Measurements from ENCODE around the gene CFLAR. TPM values are rescaled to one million over a fixed set of nuclear protein-coding genes. Genes with fewer than 3 reads are reported as not detected.
"Not testable (repeated sequence)": the region's sequence is repeated elsewhere in the genome, so short reads cannot be mapped to it uniquely, and the experiment has no call there.

CFLAR gene
- total RNA-seq, 1 donor from 2014 or later: 457 TPM

GRCh38 chr2:201108341-201108740 lies 7.6 kb upstream of the CFLAR start:
- no peak for DNase-seq (ENCODE audit: low spot score)
- Mint-ChIP-seq H3K4me3 (no peak overlapping the region), H3K36me3 (ENCODE audit: low read depth) (peaks cover 6% of the 10 kb centered on the region), H3K27me3 (ENCODE audit: insufficient read depth) (no peaks in the 10 kb centered on the region), H3K4me1 (ENCODE audit: low read depth) (peaks cover 8% of the 10 kb centered on the region), H3K27ac (no peak overlapping the region), H3K9me3 (no peaks in the 10 kb centered on the region)
- intact Hi-C loops (cut with micrococcal nuclease): no loop called here

DNA sequence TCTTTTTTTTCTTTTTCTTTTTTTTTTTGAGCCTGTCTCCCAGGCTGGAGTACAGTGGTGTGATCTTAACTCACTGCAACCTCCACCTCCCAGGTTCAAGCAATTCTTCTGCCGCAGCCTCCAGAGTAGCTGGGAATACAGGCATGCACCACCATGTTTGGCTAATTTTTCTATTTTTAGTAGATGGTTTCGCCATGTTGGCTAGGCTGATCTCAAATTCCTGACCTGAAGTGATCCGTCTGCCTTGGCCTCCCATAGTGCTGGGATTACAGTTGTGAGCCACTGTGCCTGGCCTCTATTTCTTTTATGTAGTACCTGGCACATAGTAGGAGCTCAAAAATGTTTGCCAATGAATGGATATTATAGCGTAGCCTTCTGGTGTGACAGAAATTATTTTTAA lies 6.8 kb upstream of the CFLAR start:
- Mint-ChIP-seq H3K27ac (no peak overlapping the region), H3K27me3 (ENCODE audit: insufficient read depth) (no peaks in the 10 kb centered on the region), H3K4me3 (no peak overlapping the region), H3K36me3 (ENCODE audit: low read depth) (peaks cover 8% of the 10 kb centered on the region), H3K4me1 (ENCODE audit: low read depth) (peaks cover 12% of the 10 kb centered on the region), H3K9me3 (no peaks in the 10 kb centered on the region)
- intact Hi-C loops (cut with micrococcal nuclease): no loop called here
- DNase-seq (ENCODE audit: low spot score): no peak

- Mint-ChIP-seq H3K9me3 (no peaks in the 10 kb centered on the region), H3K4me3 (no peak overlapping the region)
- intact Hi-C loops (cut with micrococcal nuclease): no loop called here
Measured at GRCh38 chr2:201110615-201111014, 5.3 kb upstream of the CFLAR start.

DNA sequence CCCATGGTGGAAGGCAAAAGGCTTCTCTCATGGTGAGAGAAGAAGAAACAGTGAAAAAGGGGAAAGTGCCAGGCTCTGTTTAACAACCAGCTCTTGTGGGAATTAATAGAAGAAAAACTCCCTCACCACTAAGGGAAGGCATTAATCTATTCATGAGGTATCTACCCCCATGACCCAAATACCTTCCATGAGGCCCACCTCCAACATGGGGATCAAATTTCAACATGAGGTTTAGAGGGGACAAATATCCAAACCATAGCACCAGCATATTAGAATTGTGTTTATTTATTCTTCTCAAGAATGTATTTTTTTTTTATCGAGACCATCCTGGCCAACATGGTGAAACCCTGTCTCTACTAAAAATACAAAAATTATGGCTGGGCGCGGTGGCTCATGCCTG lies 4.9 kb upstream of the CFLAR start:
- no peak overlapping the region for H3K27ac Mint-ChIP-seq
- intact Hi-C loops (cut with micrococcal nuclease): no loop called here

More at GRCh38 chr2:201110615-201111014, 5.3 kb upstream of the CFLAR start:
- peaks cover 8% of the 10 kb centered on the region for H3K36me3 Mint-ChIP-seq (ENCODE audit: low read depth)
- peaks cover 25% of the 10 kb centered on the region for H3K4me1 Mint-ChIP-seq (ENCODE audit: low read depth)
- no peaks in the 10 kb centered on the region for H3K27me3 Mint-ChIP-seq (ENCODE audit: insufficient read depth)
- no peak overlapping the region for H3K27ac Mint-ChIP-seq
- no peak for DNase-seq (ENCODE audit: low spot score)

DNA sequence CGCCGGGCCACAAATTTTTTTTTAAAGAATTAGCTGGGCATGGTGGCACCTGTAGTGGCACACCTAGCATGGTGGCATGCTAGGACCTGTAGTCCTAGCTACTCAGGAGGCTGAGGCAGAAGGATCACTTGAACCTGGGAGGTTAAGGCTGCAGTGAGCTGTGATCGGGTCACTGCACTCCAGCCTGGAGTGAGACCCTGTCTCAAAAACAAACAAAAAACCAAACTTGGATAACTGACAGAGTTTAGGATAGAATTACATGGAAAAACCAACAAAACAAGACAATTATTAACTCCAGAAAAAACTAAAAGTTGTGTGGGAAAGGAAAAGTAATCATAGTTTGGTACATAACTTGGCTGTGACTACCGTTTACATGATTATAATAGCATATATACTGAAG lies 1.6 kb upstream of the CFLAR start:
- DNase-seq (ENCODE audit: low spot score): no peak
- Mint-ChIP-seq H3K9me3 (no peaks in the 10 kb centered on the region), H3K36me3 (ENCODE audit: low read depth) (peaks cover 15% of the 10 kb centered on the region), H3K4me1 (ENCODE audit: low read depth) (peaks cover 39% of the 10 kb centered on the region), H3K27me3 (ENCODE audit: insufficient read depth) (no peaks in the 10 kb centered on the region), H3K4me3 (peak overlapping the region; percentile 94), H3K27ac (peak overlapping the region; percentile 100)
- intact Hi-C loops (cut with micrococcal nuclease): no loop called here

More for the DNA sequence above, 4.9 kb upstream of the CFLAR start:
- H3K27me3 Mint-ChIP-seq (ENCODE audit: insufficient read depth): no peaks in the 10 kb centered on the region
- H3K4me3 Mint-ChIP-seq: no peak overlapping the region
- H3K4me1 Mint-ChIP-seq (ENCODE audit: low read depth): peaks cover 28% of the 10 kb centered on the region
- no peaks in the 10 kb centered on the region for H3K9me3 Mint-ChIP-seq
- no peak for DNase-seq (ENCODE audit: low spot score)
- peaks cover 6% of the 10 kb centered on the region for H3K36me3 Mint-ChIP-seq (ENCODE audit: low read depth)

DNA sequence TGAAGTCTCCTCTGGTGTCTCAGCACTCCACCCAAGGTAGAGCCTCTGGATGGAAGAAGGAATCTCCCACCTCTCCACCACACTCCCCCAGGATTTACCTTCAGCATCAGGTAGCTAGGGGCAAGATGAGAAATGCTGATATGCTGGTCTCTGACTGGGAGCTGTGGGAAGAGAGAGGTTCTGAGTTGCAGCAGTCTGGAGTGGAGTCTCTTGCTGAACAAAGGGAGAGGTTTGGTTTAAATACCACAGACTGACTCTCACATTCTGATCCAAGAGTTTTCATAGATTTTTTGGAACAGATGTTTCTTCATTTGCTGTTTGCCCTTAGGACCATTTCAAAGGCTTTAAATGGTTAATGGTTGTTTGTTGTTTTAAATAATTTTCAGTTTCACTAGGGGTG lies 1.1 kb upstream of the CFLAR start:
- no peak for DNase-seq (ENCODE audit: low spot score)
- peak overlapping the region; percentile 94 for H3K4me3 Mint-ChIP-seq
- intact Hi-C loops (cut with micrococcal nuclease): loop anchor here (5.0 kb wide), 4 partner anchors 332 to 1262 kb away; partner anchors contain the start of genes BMPR2, C2orf69 and TMEM237
- no peaks in the 10 kb centered on the region for H3K27me3 Mint-ChIP-seq (ENCODE audit: insufficient read depth)
- H3K27ac Mint-ChIP-seq: peak overlapping the region; percentile 100
- H3K4me1 Mint-ChIP-seq (ENCODE audit: low read depth): peaks cover 39% of the 10 kb centered on the region
- no peaks in the 10 kb centered on the region for H3K9me3 Mint-ChIP-seq
- H3K36me3 Mint-ChIP-seq (ENCODE audit: low read depth): peaks cover 18% of the 10 kb centered on the region

DNA sequence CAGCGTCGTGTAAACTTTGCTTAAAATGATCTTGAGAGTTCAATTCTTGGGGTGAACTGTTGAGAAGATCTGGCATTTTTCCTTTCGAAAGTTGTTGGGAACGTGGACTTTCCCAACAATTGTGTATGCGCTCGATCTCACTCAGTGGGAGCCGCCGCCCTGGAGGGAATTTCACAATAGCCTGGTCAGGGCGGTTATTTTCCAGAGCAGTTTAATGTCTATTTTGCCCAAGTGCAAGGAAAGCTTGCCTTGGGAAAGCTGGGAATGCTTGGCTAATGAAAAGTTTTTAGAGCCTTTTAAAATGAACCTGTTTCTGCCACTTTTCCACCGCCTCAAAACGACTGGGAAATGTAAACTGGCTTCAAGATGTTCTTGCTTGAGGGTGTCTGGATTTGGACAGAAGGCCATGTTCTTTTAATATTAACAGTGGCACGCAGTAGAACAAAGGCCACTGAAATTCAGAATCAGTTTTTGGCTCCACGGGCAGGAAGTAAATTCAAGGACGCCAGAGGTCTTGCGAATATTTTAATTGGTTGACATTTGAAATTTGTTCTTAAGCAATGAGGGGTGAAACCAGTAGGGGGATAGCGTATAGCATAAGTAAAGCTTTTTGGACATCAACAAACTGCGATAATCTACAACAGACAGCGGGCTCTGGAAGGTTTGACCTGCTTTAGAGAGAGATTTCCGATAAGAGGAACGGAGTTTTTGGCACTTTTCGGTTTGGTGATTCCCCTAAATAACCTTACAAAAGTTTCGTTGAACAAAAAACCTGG lies 1.2 kb downstream of the CFLAR start:
- Mint-ChIP-seq H3K4me1 (ENCODE audit: low read depth) (peaks cover 60% of the 10 kb centered on the region), H3K36me3 (ENCODE audit: low read depth) (peaks cover 35% of the 10 kb centered on the region), H3K27ac (peak overlapping the region; percentile 100), H3K27me3 (ENCODE audit: insufficient read depth) (no peaks in the 10 kb centered on the region), H3K9me3 (no peaks in the 10 kb centered on the region), H3K4me3 (peak overlapping the region; percentile 94)
- DNase-seq (ENCODE audit: low spot score): peak; percentile 49
- intact Hi-C loops (cut with micrococcal nuclease): loop anchor here (1.0 to 5.0 kb wide), 12 partner anchors 12 to 1260 kb away; partner anchors contain the start of genes BMPR2, C2orf69, HYCC2 and NIF3L1

- not testable (repeated sequence) for H3K9me3 Mint-ChIP-seq
- intact Hi-C loops (cut with micrococcal nuclease): loop anchor here (1.0 to 5.0 kb wide), 10 partner anchors 12 to 1260 kb away; partner anchors contain the start of genes BMPR2, C2orf69, ORC2 and TMEM237
Measured at GRCh38 chr2:201117735-201118094, 1.8 kb downstream of the CFLAR start.

GRCh38 chr2:201118121-201118960 lies 2.4 kb downstream of the CFLAR start:
- DNase-seq (ENCODE audit: low spot score): peak; percentile 78
- Mint-ChIP-seq H3K27me3 (ENCODE audit: insufficient read depth) (no peaks in the 10 kb centered on the region), H3K4me1 (ENCODE audit: low read depth) (peaks cover 65% of the 10 kb centered on the region), H3K9me3 (no peaks in the 10 kb centered on the region), H3K4me3 (peak overlapping the region; percentile 94), H3K36me3 (ENCODE audit: low read depth) (peaks cover 46% of the 10 kb centered on the region), H3K27ac (peak overlapping the region; percentile 100)
- intact Hi-C loops (cut with micrococcal nuclease): loop anchor here (2.0 to 5.0 kb wide), 6 partner anchors 144 to 1259 kb away; partner anchors contain the start of genes BMPR2, C2orf69 and TMEM237

More at GRCh38 chr2:201117735-201118094, 1.8 kb downstream of the CFLAR start:
- not testable (repeated sequence) for DNase-seq (ENCODE audit: low spot score); H3K27me3 Mint-ChIP-seq (ENCODE audit: insufficient read depth)
- Mint-ChIP-seq H3K4me3 (peak overlapping the region; percentile 94), H3K36me3 (ENCODE audit: low read depth) (peaks cover 41% of the 10 kb centered on the region), H3K27ac (peak overlapping the region; percentile 100), H3K4me1 (ENCODE audit: low read depth) (peaks cover 61% of the 10 kb centered on the region)

DNA sequence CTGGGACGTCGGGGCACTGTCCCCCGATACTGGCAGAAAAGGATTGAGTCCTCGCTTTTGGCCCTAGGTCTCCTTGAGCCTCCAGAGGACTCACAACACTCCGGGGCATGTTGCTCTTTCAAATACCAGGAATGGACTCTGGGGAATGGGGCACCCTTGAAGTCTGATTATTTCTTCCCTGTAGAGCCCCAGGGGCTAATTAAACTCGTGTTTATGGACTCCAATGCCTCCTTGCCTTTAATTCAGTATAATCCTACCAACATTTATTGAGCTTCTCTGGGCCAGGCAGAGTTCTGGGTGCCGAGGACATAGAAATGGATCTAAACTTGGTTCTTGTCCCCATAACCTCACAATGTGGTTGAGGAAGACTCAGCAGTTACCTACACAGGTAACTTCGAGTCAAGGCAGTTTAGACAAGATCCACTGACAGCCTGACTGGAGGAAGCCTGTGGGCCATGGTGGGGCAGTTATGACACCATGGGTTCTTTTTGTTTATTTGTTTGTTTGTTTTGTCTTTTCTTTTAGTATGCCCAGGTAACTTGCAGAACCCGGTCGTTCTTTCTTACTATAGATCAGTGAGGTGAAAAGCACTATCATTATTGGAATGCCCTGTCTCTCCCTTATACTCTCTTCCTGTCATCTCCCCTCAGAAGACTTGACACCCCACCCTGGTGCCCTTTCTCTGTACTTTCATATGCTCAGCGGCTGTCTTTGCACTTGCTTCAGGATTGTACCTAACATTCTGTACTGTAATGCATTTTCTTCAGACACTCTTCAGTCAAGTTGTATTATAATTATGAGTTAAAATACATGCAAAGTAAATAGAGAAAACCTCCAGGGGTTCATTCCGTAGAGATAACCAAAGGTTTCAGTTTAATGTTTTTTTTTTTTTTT lies 3.2 kb downstream of the CFLAR start:
- intact Hi-C loops (cut with micrococcal nuclease): loop anchor here (2.0 to 5.0 kb wide), 6 partner anchors 144 to 1258 kb away; partner anchors contain the start of genes BMPR2, C2orf69 and TMEM237
- peak overlapping the region; percentile 94 for H3K4me3 Mint-ChIP-seq
- no peaks in the 10 kb centered on the region for H3K9me3 Mint-ChIP-seq
- no peak for DNase-seq (ENCODE audit: low spot score)
- peak overlapping the region; percentile 100 for H3K27ac Mint-ChIP-seq
- peaks cover 69% of the 10 kb centered on the region for H3K4me1 Mint-ChIP-seq (ENCODE audit: low read depth)
- no peaks in the 10 kb centered on the region for H3K27me3 Mint-ChIP-seq (ENCODE audit: insufficient read depth)
- peaks cover 52% of the 10 kb centered on the region for H3K36me3 Mint-ChIP-seq (ENCODE audit: low read depth)

- H3K27me3 Mint-ChIP-seq (ENCODE audit: insufficient read depth): no peaks in the 10 kb centered on the region
- peaks cover 62% of the 10 kb centered on the region for H3K36me3 Mint-ChIP-seq (ENCODE audit: low read depth)
- H3K27ac Mint-ChIP-seq: peak overlapping the region; percentile 97
- DNase-seq (ENCODE audit: low spot score): no peak
- intact Hi-C loops (cut with micrococcal nuclease): no loop called here
- peak overlapping the region; percentile 94 for H3K4me3 Mint-ChIP-seq
- H3K4me1 Mint-ChIP-seq (ENCODE audit: low read depth): peaks cover 75% of the 10 kb centered on the region
- H3K9me3 Mint-ChIP-seq: no peaks in the 10 kb centered on the region
Measured at GRCh38 chr2:201122276-201122675, 6.3 kb downstream of the CFLAR start.
